ENCODE data around the gene ANAPC7. TPM values are rescaled to one million over a fixed set of nuclear protein-coding genes. Genes with fewer than 3 reads are reported as not detected.
A peak's percentile ranks its signal among the peaks of the same experiment; 100 is the strongest.
"Not testable (repeated sequence)": the region's sequence is repeated elsewhere in the genome, so short reads cannot be mapped to it uniquely, and the experiment has no call there.

ANAPC7 gene
- total RNA-seq (2014; rRNA removed; shearing (Covaris generic)) = 54.9 and 62.4 TPM in 2 replicates

- Histone ChIP-seq H3K36me3 (peaks cover 37% of the 10 kb centered on the region), H3K27me3 (replicated peaks) (no peaks in the 10 kb centered on the region), H3K4me1 (replicated peaks) (peaks cover 18% of the 10 kb centered on the region), H3K27ac (peak within 1 kb of the TSS; percentile 99), H3K9me3 (replicated peaks) (no peaks in the 10 kb centered on the region), H3K4me3 (peak within 1 kb of the TSS; percentile 72)
- peak; percentile 90 to 93 for DNase-seq (ENCODE audit: low read depth in 1 of 2, low spot score in 2 of 2)
These were observed at the start of gene ANAPC7 for GRCh38 chr12:110403146-110403975. Gene ANAPC7 (minus strand): TSS chr12:110403708. CDS start chr12:110403627, 81 bp downstream.

DNA sequence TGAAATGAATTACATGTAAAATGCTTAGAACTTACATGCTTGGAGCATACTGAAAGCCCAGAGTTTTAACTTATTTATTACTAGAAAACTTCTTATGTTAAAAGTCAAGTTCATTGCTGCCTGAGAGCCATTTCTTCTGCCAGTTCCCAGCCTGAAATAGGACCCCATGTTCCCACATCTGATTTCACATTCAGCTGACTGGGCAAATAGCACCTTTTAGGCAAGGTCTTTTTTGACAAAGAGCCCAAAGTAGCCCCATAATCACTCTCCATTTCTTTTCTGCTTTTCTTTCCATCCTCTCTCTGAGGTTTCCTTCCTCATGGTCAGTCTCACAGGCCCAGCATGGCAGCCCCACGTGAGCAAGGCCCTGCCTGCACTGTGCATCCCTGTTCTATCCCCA lies 47.8 kb upstream of the ANAPC7 start:
- DNase-seq (ENCODE audit: low read depth in 1 of 2, low spot score in 2 of 2) = no peak

GRCh38 chr12:110449799-110450497 lies 46.4 kb upstream of the ANAPC7 start, which contains the start of gene ARPC3:
Gene ARPC3 (minus strand): TSS chr12:110450337. CDS start chr12:110450260, 77 bp downstream.
- Histone ChIP-seq H3K36me3 (peaks cover 45% of the 10 kb centered on the region), H3K4me3 (peak within 1 kb of the TSS; percentile 72), H3K27me3 (replicated peaks) (no peaks in the 10 kb centered on the region), H3K27ac (peak within 1 kb of the TSS; percentile 76), H3K4me1 (replicated peaks) (peaks cover 5% of the 10 kb centered on the region; the same call in 1 of the 2 replicates), H3K9me3 (replicated peaks) (no peaks in the 10 kb centered on the region)
- DNase-seq (ENCODE audit: low read depth in 1 of 2, low spot score in 2 of 2) = peak; percentile 92

More for the DNA sequence above, 47.8 kb upstream of the ANAPC7 start:
- no peaks in the 10 kb centered on the region for H3K27me3 ChIP-seq (replicated peaks)
- no peaks in the 10 kb centered on the region for H3K9me3 ChIP-seq (replicated peaks)
- H3K4me3 ChIP-seq = no peak overlapping the region
- peaks cover 48% of the 10 kb centered on the region for H3K36me3 ChIP-seq
- peaks cover 5% of the 10 kb centered on the region; the same call in 1 of the 2 replicates for H3K4me1 ChIP-seq (replicated peaks)
- H3K27ac ChIP-seq = no peak overlapping the region

- Histone ChIP-seq H3K9me3 (replicated peaks) (no peaks in the 10 kb centered on the region), H3K36me3 (peaks cover 75% of the 10 kb centered on the region), H3K4me3 (no peak overlapping the region), H3K4me1 (replicated peaks) (peaks cover 5% of the 10 kb centered on the region; the same call in 1 of the 2 replicates), H3K27ac (no peak overlapping the region), H3K27me3 (replicated peaks) (no peaks in the 10 kb centered on the region)
- DNase-seq (ENCODE audit: low read depth in 1 of 2, low spot score in 2 of 2) = no peak
These were observed 40.9 kb upstream of the ANAPC7 start for GRCh38 chr12:110444455-110444854.

DNA sequence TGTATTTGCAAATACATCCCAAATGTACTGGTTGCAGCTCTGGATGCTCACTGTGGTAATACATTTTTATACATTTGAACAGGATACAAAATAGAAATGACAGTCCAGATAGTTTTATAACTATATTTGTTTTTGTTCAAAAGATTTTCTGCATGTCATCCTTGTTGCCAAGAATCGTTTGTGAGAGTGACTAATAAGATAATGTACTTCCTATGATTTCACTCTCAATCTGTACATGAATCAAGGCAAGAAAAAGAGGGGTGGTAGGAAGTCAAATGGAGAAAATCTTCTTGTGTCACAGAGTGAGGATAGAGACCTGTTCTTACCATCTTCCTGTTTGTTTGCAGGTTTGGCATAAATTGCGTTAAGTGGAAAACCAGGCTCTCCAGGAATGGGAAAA lies 32.7 kb upstream of the ANAPC7 start:
- no peak for DNase-seq (ENCODE audit: low read depth in 1 of 2, low spot score in 2 of 2)
- peaks cover 59% of the 10 kb centered on the region for H3K36me3 ChIP-seq
- no peaks in the 10 kb centered on the region for H3K27me3 ChIP-seq (replicated peaks)
- H3K4me1 ChIP-seq (replicated peaks) = no peaks in the 10 kb centered on the region
- H3K27ac ChIP-seq = no peak overlapping the region
- H3K9me3 ChIP-seq (replicated peaks) = no peaks in the 10 kb centered on the region
- H3K4me3 ChIP-seq = no peak overlapping the region

DNA sequence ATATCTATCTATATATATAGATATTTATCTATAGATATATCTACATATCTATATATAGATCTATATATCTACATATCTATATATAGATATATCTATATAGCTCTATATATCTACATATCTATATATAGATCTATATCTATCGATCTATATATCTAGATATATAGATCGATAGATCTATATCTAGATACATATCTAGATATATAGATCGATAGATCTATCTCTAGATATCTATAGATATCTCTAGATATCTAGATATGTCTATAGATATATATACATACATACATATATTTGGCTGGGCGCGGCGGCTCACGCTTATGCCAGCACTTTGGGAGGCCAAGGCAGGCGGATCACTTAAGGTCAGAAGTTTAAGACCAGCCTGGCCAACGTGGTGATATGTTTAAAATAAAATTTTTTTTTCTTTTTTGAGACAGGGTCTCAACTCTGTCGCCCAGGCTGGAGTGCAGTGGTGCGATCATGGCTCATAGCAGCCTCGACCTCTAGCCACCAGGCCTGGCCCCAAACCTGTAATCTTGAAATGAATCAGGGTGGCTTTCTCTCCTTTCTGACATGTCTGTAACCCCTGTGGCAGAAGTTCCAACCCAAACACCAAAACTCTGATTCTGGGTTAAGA lies 28.6 kb upstream of the ANAPC7 start:
- DNase-seq (ENCODE audit: low read depth in 1 of 2, low spot score in 2 of 2) = no peak
- H3K36me3 ChIP-seq = peaks cover 25% of the 10 kb centered on the region
- H3K27ac ChIP-seq = no peak overlapping the region; the same call in 1 of the 2 replicates
- H3K4me1 ChIP-seq (replicated peaks) = no peaks in the 10 kb centered on the region
- no peaks in the 10 kb centered on the region for H3K9me3 ChIP-seq (replicated peaks)
- no peaks in the 10 kb centered on the region for H3K27me3 ChIP-seq (replicated peaks)
- no peak overlapping the region; the same call in 1 of the 2 replicates for H3K4me3 ChIP-seq

DNA sequence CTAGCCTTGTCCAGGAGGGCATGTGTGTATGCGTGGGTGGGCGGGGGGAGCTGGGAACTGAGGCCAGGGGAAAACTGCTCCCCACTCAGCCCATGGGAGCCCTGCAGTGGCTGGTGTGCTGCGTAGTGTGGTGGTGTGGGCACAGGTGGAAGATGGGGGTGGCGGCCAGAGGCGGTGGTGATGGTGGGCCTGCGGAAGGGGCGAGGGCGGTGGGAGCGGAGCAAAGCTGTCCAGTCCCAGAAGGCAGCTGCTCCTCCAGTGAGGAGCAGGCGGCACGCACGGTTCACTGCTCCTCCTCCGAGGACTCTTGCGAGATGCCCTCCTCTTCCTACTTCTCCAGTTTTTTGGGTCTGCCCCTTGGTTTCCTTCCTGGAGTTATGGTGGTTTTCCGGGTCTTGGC lies 26.2 kb upstream of the ANAPC7 start:
- H3K4me1 ChIP-seq (replicated peaks); H3K4me3 ChIP-seq: not testable (repeated sequence)

GRCh38 chr12:110426406-110426805 lies 22.9 kb upstream of the ANAPC7 start:
- Histone ChIP-seq H3K4me1 (replicated peaks) (no peaks in the 10 kb centered on the region), H3K4me3 (no peak overlapping the region), H3K27ac (no peak overlapping the region), H3K36me3 (no peaks in the 10 kb centered on the region), H3K9me3 (replicated peaks) (no peaks in the 10 kb centered on the region), H3K27me3 (replicated peaks) (no peaks in the 10 kb centered on the region)
- no peak for DNase-seq (ENCODE audit: low read depth in 1 of 2, low spot score in 2 of 2)

More for the DNA sequence above, 26.2 kb upstream of the ANAPC7 start:
- H3K9me3 ChIP-seq (replicated peaks); H3K36me3 ChIP-seq; H3K27me3 ChIP-seq (replicated peaks); DNase-seq (ENCODE audit: low read depth in 1 of 2, low spot score in 2 of 2); H3K27ac ChIP-seq: not testable (repeated sequence)

DNA sequence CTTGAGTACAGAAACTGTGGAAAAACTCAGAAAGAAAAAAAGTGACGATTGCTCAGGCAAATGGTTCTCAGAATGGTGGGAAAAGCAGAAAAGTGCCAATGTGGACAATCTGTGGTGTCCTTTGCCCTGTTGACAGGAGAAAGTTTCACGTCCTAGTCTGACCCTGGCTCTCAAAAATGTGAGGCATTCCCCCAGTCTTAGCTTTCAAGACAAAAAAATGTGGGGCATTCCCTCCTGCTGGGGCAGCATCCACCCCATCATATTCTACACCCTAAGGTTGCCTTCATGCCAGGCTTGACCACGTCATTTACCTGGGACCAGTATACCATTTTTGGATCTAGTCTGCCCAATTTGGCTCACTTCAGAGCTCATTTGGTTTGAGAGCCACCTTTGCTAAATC lies 20.7 kb upstream of the ANAPC7 start:
- H3K36me3 ChIP-seq = no peaks in the 10 kb centered on the region
- DNase-seq (ENCODE audit: low read depth in 1 of 2, low spot score in 2 of 2) = no peak

DNA sequence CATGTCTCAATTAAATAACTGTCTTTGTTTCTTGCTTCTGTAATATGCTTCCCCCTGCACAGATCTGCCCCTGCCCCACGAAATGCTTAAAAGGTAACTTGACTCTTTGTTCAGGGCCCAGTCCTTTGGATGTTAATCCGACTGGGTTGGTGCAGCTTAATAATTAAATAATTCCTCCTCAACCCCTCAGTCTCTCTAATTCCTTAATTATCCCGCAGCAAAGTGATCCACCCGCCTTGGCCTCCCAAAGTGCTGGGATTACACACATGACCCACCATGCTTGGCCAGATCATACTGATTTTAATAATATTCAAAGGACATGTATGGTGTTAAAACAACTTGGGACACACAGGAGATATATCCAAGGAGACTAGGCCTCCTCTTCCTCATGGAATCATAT lies 18.2 kb upstream of the ANAPC7 start:
- Histone ChIP-seq H3K4me1 (replicated peaks) (no peaks in the 10 kb centered on the region), H3K9me3 (replicated peaks) (no peaks in the 10 kb centered on the region), H3K36me3 (no peaks in the 10 kb centered on the region), H3K4me3 (no peak overlapping the region), H3K27ac (no peak overlapping the region), H3K27me3 (replicated peaks) (no peaks in the 10 kb centered on the region)
- DNase-seq (ENCODE audit: low read depth in 1 of 2, low spot score in 2 of 2) = no peak

More for the DNA sequence above, 20.7 kb upstream of the ANAPC7 start:
- no peak overlapping the region for H3K4me3 ChIP-seq
- no peaks in the 10 kb centered on the region for H3K9me3 ChIP-seq (replicated peaks)
- no peak overlapping the region for H3K27ac ChIP-seq
- H3K27me3 ChIP-seq (replicated peaks) = no peaks in the 10 kb centered on the region
- no peaks in the 10 kb centered on the region for H3K4me1 ChIP-seq (replicated peaks)

DNA sequence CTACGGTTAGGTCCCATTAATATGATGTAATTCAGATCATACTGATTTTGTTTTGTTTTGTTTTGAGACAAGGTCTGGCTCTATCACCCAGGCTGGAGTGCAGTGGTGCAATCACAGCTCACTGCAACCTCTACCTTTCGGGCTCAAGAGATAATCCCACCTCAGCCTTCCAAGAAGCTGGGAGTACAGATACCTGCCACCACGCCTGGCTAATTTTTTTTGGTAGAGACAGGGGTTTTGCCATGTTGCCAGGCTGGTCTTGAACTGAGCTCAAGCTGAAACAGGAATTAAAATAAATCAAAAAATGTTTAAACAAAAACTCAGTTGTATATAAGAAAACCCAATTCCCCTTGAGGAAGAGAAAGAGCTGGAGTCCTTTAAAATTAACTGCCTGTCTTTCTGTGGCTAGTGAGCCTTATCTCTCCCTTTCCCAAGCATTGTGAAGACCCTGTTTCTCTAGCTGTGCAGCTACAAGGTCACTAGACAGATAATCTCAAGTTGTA lies 17.7 kb upstream of the ANAPC7 start:
- Histone ChIP-seq H3K27ac (no peak overlapping the region), H3K27me3 (replicated peaks) (no peaks in the 10 kb centered on the region), H3K9me3 (replicated peaks) (no peaks in the 10 kb centered on the region)

GRCh38 chr12:110420644-110421043 lies 17.1 kb upstream of the ANAPC7 start:
- H3K4me3 ChIP-seq; H3K27ac ChIP-seq; H3K36me3 ChIP-seq; DNase-seq (ENCODE audit: low read depth in 1 of 2, low spot score in 2 of 2); H3K9me3 ChIP-seq (replicated peaks); H3K27me3 ChIP-seq (replicated peaks); H3K4me1 ChIP-seq (replicated peaks): not testable (repeated sequence)

More for the DNA sequence above, 17.7 kb upstream of the ANAPC7 start:
- H3K4me1 ChIP-seq (replicated peaks) = no peaks in the 10 kb centered on the region
- no peak overlapping the region for H3K4me3 ChIP-seq
- H3K36me3 ChIP-seq = no peaks in the 10 kb centered on the region
- no peak for DNase-seq (ENCODE audit: low read depth in 1 of 2, low spot score in 2 of 2)

GRCh38 chr12:110417113-110417512 lies 13.6 kb upstream of the ANAPC7 start:
- DNase-seq (ENCODE audit: low read depth in 1 of 2, low spot score in 2 of 2); H3K4me1 ChIP-seq (replicated peaks); H3K27me3 ChIP-seq (replicated peaks); H3K4me3 ChIP-seq; H3K9me3 ChIP-seq (replicated peaks); H3K27ac ChIP-seq; H3K36me3 ChIP-seq: not testable (repeated sequence)

Measured in SJSA1 (cell line).